ENCODE results near the gene ATP9B.
"Not testable (repeated sequence)": the region's sequence is repeated elsewhere in the genome, so short reads cannot be mapped to it uniquely, and the experiment has no call there.

ATP9B gene

DNA sequence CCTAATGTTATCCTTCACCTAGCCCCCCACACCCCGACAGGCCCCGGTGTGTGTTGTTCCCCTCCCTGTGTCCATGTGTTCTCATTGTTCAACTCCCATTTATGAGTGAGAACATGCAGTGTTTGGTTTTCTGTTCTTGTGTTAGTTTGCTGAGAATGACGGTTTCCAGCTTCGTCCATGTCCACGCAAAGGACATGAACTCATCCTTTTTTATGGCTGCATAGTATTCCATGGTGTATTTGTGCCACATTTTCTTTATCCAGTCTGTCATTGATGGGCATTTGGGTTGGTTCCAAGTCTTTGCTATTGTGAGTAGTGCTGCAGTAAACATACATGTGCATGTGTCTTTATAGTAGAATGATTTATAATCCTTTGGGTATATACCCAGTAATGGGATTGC, 9.6 kb downstream of the ATP9B start:
- H3K4me3 ChIP-seq (ENCODE audit: low read depth, low read length); H3K27ac ChIP-seq (ENCODE audit: extremely low read depth, low read depth, low read length); H3K36me3 ChIP-seq (ENCODE audit: control insufficient read depth in 2 of 2, insufficient read depth in 1 of 2, low read length in 2 of 2); H3K4me1 ChIP-seq (ENCODE audit: control insufficient read depth, insufficient read depth, low read length); H3K9me3 ChIP-seq (ENCODE audit: control insufficient read depth, insufficient read depth, low read depth, low read length); POLR2A ChIA-PET: not testable (repeated sequence)
- CTCF ChIA-PET, result interaction anchor here (0.7 kb wide), 1 partner anchor 206 kb away, joined by 3 read pairs; no protein-coding TSS in a partner anchor
- peak; percentile 85 for TF ChIP-seq ZNF146 (tag by site-specific recombination; IDR thresholded peaks at IDR 0.05)
- TF ChIP-seq, protein P1, sequence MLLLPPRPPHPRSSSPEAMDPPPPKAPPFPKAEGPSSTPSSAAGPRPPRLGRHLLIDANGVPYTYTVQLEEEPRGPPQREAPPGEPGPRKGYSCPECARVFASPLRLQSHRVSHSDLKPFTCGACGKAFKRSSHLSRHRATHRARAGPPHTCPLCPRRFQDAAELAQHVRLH (tag by site-specific recombination; IDR thresholded peaks at IDR 0.05), result peak; percentile 62; the same call in 1 of the 2 replicates

GRCh38 chr18:79092874-79093273, 23.7 kb downstream of the ATP9B start:
- TF ChIP-seq, protein P2, sequence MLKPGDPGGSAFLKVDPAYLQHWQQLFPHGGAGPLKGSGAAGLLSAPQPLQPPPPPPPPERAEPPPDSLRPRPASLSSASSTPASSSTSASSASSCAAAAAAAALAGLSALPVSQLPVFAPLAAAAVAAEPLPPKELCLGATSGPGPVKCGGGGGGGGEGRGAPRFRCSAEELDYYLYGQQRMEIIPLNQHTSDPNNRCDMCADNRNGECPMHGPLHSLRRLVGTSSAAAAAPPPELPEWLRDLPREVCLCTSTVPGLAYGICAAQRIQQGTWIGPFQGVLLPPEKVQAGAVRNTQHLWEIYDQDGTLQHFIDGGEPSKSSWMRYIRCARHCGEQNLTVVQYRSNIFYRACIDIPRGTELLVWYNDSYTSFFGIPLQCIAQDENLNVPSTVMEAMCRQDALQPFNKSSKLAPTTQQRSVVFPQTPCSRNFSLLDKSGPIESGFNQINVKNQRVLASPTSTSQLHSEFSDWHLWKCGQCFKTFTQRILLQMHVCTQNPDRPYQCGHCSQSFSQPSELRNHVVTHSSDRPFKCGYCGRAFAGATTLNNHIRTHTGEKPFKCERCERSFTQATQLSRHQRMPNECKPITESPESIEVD (tag by site-specific recombination; IDR thresholded peaks at IDR 0.05), result 0 out of 2 replicates have a peak, but pooled peaks have one; percentile 27
- no peak for TF ChIP-seq REST (tag by site-specific recombination; IDR thresholded peaks at IDR 0.05)
- H3K36me3 ChIP-seq (ENCODE audit: control insufficient read depth in 2 of 2, insufficient read depth in 1 of 2, low read length in 2 of 2), result no peaks in the 10 kb centered on the region
- POLR2A ChIA-PET, result no interaction called here
- no peak overlapping the region for H3K27ac ChIP-seq (ENCODE audit: extremely low read depth, low read depth, low read length)
- CTCF ChIA-PET, result no interaction called here
- no peaks in the 10 kb centered on the region for H3K4me1 ChIP-seq (ENCODE audit: control insufficient read depth, insufficient read depth, low read length)
- no peaks in the 10 kb centered on the region for H3K9me3 ChIP-seq (ENCODE audit: control insufficient read depth, insufficient read depth, low read depth, low read length)
- no peak overlapping the region for H3K4me3 ChIP-seq (ENCODE audit: low read depth, low read length)

GRCh38 chr18:79093986-79094385, 24.8 kb downstream of the ATP9B start:
- Histone ChIP-seq H3K27ac (ENCODE audit: extremely low read depth, low read depth, low read length) (no peak overlapping the region), H3K9me3 (ENCODE audit: control insufficient read depth, insufficient read depth, low read depth, low read length) (no peaks in the 10 kb centered on the region; the same call in none of the 2 replicates), H3K4me3 (ENCODE audit: low read depth, low read length) (no peak overlapping the region), H3K4me1 (ENCODE audit: control insufficient read depth, insufficient read depth, low read length) (no peaks in the 10 kb centered on the region), H3K36me3 (ENCODE audit: control insufficient read depth in 2 of 2, insufficient read depth in 1 of 2, low read length in 2 of 2) (peaks cover 0 to 3% of the 10 kb centered on the region in 2 experiments; a peak in 2 of 3 replicates)
- TF ChIP-seq ZNF785 (tag by site-specific recombination; IDR thresholded peaks at IDR 0.05) (no peak), ZNF549 (tag by site-specific recombination; IDR thresholded peaks at IDR 0.05) (no peak), ZNF830 (tag by site-specific recombination; IDR thresholded peaks at IDR 0.05; ENCODE audit: low read depth) (no peak), ZXDB (tag by site-specific recombination; IDR thresholded peaks at IDR 0.05) (no peak), ZNF37A (tag by site-specific recombination; IDR thresholded peaks at IDR 0.05) (no peak), ZNF514 (tag by site-specific recombination; IDR thresholded peaks at IDR 0.05) (no peak), ZNF341 (tag by site-specific recombination; IDR thresholded peaks at IDR 0.05; ENCODE audit: low read depth) (no peak), ZNF843 (tag by site-specific recombination; IDR thresholded peaks at IDR 0.05) (no peak), ZNF16 (tag by site-specific recombination; IDR thresholded peaks at IDR 0.05; ENCODE audit: low read depth) (no peak), ZSCAN30 (tag by site-specific recombination; IDR thresholded peaks at IDR 0.05) (no peak), ZNF624 (tag by site-specific recombination; IDR thresholded peaks at IDR 0.05) (no peak), ZFP41 (tag by site-specific recombination; IDR thresholded peaks at IDR 0.05; ENCODE audit: borderline replicate concordance) (no peak), ZNF610 (tag by site-specific recombination; IDR thresholded peaks at IDR 0.05; ENCODE audit: borderline replicate concordance) (no peak), ZNF596 (tag by site-specific recombination; IDR thresholded peaks at IDR 0.05) (no peak)
- TF ChIP-seq, protein P3, sequence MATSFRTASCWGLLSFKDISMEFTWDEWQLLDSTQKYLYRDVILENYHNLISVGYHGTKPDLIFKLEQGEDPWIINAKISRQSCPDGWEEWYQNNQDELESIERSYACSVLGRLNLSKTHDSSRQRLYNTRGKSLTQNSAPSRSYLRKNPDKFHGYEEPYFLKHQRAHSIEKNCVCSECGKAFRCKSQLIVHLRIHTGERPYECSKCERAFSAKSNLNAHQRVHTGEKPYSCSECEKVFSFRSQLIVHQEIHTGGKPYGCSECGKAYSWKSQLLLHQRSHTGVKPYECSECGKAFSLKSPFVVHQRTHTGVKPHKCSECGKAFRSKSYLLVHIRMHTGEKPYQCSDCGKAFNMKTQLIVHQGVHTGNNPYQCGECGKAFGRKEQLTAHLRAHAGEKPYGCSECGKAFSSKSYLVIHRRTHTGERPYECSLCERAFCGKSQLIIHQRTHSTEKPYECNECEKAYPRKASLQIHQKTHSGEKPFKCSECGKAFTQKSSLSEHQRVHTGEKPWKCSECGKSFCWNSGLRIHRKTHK (tag by site-specific recombination; IDR thresholded peaks at IDR 0.05), result no peak
- TF ChIP-seq, protein P4, sequence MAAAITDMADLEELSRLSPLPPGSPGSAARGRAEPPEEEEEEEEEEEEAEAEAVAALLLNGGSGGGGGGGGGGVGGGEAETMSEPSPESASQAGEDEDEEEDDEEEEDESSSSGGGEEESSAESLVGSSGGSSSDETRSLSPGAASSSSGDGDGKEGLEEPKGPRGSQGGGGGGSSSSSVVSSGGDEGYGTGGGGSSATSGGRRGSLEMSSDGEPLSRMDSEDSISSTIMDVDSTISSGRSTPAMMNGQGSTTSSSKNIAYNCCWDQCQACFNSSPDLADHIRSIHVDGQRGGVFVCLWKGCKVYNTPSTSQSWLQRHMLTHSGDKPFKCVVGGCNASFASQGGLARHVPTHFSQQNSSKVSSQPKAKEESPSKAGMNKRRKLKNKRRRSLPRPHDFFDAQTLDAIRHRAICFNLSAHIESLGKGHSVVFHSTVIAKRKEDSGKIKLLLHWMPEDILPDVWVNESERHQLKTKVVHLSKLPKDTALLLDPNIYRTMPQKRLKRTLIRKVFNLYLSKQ (tag by site-specific recombination; IDR thresholded peaks at IDR 0.05; ENCODE audit: borderline replicate concordance), result no peak
- TF ChIP-seq, protein P5, sequence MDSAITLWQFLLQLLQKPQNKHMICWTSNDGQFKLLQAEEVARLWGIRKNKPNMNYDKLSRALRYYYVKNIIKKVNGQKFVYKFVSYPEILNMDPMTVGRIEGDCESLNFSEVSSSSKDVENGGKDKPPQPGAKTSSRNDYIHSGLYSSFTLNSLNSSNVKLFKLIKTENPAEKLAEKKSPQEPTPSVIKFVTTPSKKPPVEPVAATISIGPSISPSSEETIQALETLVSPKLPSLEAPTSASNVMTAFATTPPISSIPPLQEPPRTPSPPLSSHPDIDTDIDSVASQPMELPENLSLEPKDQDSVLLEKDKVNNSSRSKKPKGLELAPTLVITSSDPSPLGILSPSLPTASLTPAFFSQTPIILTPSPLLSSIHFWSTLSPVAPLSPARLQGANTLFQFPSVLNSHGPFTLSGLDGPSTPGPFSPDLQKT (IDR thresholded peaks at IDR 0.05; ENCODE audit: borderline replicate concordance, low read depth, low read length), result no peak
- ChIA-PET POLR2A (no interaction called here), CTCF (no interaction called here)

Data from HEK293 (cell line).